ENCODE data around the gene CEP68. TPM values are rescaled to one million over a fixed set of nuclear protein-coding genes. Genes with fewer than 3 reads are reported as not detected.

Gene CEP68
- total RNA-seq, 1 experiment from 2014 or later = 11.2 TPM

DNA sequence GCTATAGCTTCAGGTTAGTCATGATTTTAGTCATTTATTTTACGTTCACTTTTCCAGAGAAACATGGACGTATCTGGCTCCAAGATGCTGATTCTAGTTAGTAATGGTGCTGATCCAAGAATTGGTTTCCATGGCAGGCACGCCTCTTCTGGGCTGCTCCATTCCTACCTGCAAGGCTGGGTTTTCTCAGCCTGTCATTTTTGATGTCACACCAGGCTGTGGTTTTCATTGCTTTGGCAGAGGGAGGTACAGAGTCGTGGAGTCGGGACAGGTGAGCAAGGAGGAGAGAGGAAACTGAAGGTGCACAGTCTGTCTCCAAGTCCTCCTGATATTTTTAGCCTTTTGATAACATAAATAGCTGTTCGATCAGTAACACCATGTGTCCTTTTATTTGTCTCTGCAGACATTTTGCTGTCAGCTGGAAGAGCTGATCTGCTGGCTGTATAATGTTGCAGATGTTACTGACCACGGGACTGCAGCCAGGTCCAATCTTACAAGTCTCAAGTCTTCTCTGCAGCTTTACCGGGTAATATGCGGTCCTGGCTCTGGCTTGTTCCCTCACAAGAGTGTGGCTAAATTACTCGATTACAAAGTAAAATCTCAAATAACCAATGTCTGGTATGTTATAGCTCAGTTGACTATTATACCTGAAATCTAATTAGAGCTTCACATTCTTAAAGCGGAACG is 17.8 kb downstream of the CEP68 start (continued):
- TF ChIP-seq, protein P1, sequence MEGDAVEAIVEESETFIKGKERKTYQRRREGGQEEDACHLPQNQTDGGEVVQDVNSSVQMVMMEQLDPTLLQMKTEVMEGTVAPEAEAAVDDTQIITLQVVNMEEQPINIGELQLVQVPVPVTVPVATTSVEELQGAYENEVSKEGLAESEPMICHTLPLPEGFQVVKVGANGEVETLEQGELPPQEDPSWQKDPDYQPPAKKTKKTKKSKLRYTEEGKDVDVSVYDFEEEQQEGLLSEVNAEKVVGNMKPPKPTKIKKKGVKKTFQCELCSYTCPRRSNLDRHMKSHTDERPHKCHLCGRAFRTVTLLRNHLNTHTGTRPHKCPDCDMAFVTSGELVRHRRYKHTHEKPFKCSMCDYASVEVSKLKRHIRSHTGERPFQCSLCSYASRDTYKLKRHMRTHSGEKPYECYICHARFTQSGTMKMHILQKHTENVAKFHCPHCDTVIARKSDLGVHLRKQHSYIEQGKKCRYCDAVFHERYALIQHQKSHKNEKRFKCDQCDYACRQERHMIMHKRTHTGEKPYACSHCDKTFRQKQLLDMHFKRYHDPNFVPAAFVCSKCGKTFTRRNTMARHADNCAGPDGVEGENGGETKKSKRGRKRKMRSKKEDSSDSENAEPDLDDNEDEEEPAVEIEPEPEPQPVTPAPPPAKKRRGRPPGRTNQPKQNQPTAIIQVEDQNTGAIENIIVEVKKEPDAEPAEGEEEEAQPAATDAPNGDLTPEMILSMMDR (IDR thresholded peaks at IDR 0.05 in 2 of 3, conservative IDR thresholded peaks at IDR 0.05 in 1 of 3; ENCODE audit: borderline replicate concordance in 1 of 3, insufficient read depth in 1 of 3, low read depth in 2 of 3, low read length in 2 of 3) = no peak
- no peak for TF ChIP-seq TCF7L2 (IDR thresholded peaks at IDR 0.05; ENCODE audit: borderline replicate concordance, extremely low read depth, insufficient read depth, insufficient read length)
- TF ChIP-seq EZH2phosphoT487 (IDR thresholded peaks at IDR 0.05; ENCODE audit: borderline replicate concordance) = no peak
- no peak for TF ChIP-seq EZH2 (IDR thresholded peaks at IDR 0.05)
- no peak for TF ChIP-seq ELF1 (IDR thresholded peaks at IDR 0.05; ENCODE audit: borderline replicate concordance, low read depth)
- TF ChIP-seq ZNF274 (IDR thresholded peaks at IDR 0.05; ENCODE audit: low read depth, low read length) = no peak
- TF ChIP-seq EGR1 (IDR thresholded peaks at IDR 0.05; ENCODE audit: low read depth) = no peak
- TF ChIP-seq CEBPB (IDR thresholded peaks at IDR 0.05; ENCODE audit: low read depth) = no peak
- no peak for TF ChIP-seq ZFX (IDR thresholded peaks at IDR 0.05)

DNA sequence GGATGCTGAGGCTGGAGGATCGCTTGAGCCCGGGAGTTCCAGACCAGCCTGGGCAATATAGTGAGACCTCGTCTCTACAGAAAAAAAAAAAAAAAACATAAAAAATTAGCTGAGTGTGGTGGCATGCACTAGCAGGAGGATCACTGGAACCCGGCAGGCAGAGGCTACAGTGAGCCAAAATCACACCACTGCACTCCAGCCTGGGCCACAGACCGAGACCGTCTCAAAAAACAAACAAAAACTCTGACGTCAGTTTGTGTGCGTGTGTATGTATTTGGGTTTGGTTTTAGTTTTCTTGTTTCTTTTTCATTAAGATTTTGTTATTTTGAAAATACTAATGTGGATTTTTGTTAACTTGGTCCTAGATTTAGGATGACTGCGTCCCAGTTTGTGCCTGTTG is 19.0 kb downstream of the CEP68 start:
- Histone ChIP-seq H3K4me3 (replicated peaks in 1 of 2; ENCODE audit: low read depth in 1 of 2, low read length in 2 of 2) (no peak overlapping the region), H3K27me3 (ENCODE audit: insufficient read depth, low read length) (no peaks in the 10 kb centered on the region), H3K4me2 (ENCODE audit: low read length) (no peak overlapping the region), H3K9ac (ENCODE audit: low read length) (no peak overlapping the region), H3K9me3 (ENCODE audit: control insufficient read depth in 1 of 2, insufficient read depth in 1 of 2, low read depth in 1 of 2, low read length in 2 of 2) (no peaks in the 10 kb centered on the region), H2AFZ (ENCODE audit: low read depth, low read length, poor library complexity, severe bottlenecking) (no peak overlapping the region), H3K4me1 (ENCODE audit: control insufficient read depth in 1 of 2, insufficient read depth in 2 of 2, low read length in 2 of 2) (peaks cover 9 to 25% of the 10 kb centered on the region in 2 experiments), H3K27ac (ENCODE audit: low read depth, low read length) (no peak overlapping the region), H3K36me3 (ENCODE audit: control insufficient read depth in 1 of 2, insufficient read depth in 2 of 2, low read length in 2 of 2) (peaks cover 9 to 20% of the 10 kb centered on the region in 2 experiments; a peak in 3 of 4 replicates), H3K9me2 (ENCODE audit: insufficient read depth) (no peaks in the 10 kb centered on the region), H4K20me1 (ENCODE audit: insufficient read depth) (no peaks in the 10 kb centered on the region), H3K79me2 (ENCODE audit: insufficient read depth, low read length) (no peaks in the 10 kb centered on the region)
- no TSS peak for BruUV-seq (replicated peaks)
- RAD21 ChIA-PET (ENCODE audit: low non-redundant PET in 1 of 2, low total read pairs in 2 of 2, uncharacterized antibody in 2 of 2, unreplicated experiment in 2 of 2) = no interaction called here
- no peak for ATAC-seq
- CTCF ChIA-PET = interaction anchor here (1.0 to 2.0 kb wide), 2 partner anchors 11 to 94 kb away, joined by 3 to 4 read pairs; no protein-coding TSS in a partner anchor
- no peak for DNase-seq (ENCODE audit: low read depth, low spot score)
- POLR2A ChIA-PET = no interaction called here
- intact Hi-C loops (cut with micrococcal nuclease) = no loop called here
- TF ChIP-seq RAD21 (IDR thresholded peaks at IDR 0.05; ENCODE audit: low read depth) (no peak), CEBPB (IDR thresholded peaks at IDR 0.05; ENCODE audit: low read depth) (no peak), POLR2A (IDR thresholded peaks at IDR 0.05; ENCODE audit: borderline replicate concordance, extremely low read depth, insufficient read depth, insufficient read length) (no peak), EZH2phosphoT487 (IDR thresholded peaks at IDR 0.05; ENCODE audit: borderline replicate concordance) (no peak), CBX3 (IDR thresholded peaks at IDR 0.05; ENCODE audit: low read depth) (no peak)
- TF ChIP-seq, protein P2, sequence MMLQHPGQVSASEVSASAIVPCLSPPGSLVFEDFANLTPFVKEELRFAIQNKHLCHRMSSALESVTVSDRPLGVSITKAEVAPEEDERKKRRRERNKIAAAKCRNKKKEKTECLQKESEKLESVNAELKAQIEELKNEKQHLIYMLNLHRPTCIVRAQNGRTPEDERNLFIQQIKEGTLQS (IDR thresholded peaks at IDR 0.05) = no peak
